Panc1 (cell line): ENCODE results near the gene HOMER2. TPM values are rescaled to one million over a fixed set of nuclear protein-coding genes. Genes with fewer than 3 reads are reported as not detected.
A peak's percentile ranks its signal among the peaks of the same experiment; 100 is the strongest.

ENCODE experiments used
- ATAC-seq: fragments of 200-7000 bp; cut with Tn5 transposase; 2 replicates; pipeline ENCODE4 v1.9.1; 2020; ENCODE audit warnings: mild to moderate bottlenecking, moderate library complexity
- BruUV-seq: library from RNA; stranded (reverse); fragments of 400-500 nt; replicated peaks from 2 replicates; lab custom pipeline; 2021; lab: Mats Ljungman, UMichigan
- CTCF ChIA-PET: fragments of 300-600 bp; sonication (Branson Sonifier 250); formaldehyde crosslinking; loops from one replicate; lab custom pipeline; 2022; ENCODE audit warnings: antibody characterized with exemption; lab: Charles Lee
- POLR2A ChIA-PET: fragments of 300-600 bp; sonication (Branson Sonifier 250); formaldehyde crosslinking; loops from one replicate; lab custom pipeline; 2022; ENCODE audit warnings: antibody characterized with exemption; lab: Charles Lee
- DNase-seq: peaks from one replicate; pipeline ENCODE4 v3.0.0-alpha.2; 2010; ENCODE audit warnings: low read depth, low spot score
- H3K27ac ChIP-seq: 2 replicates; pipeline ENCODE4 v1.5.1; 2011; ENCODE audit warnings: mild to moderate bottlenecking, low read length, inconsistent platforms
- H3K27me3 ChIP-seq: fragments of 200-500 bp; sonication (Bioruptor generic); 2 replicates; pipeline ENCODE4 v1.6.0; 2014; ENCODE audit warnings: low read length, inconsistent platforms; ENCODE audit not compliant: control insufficient read depth, insufficient read depth
- H3K36me3 ChIP-seq: fragments of 200-500 bp; sonication (Bioruptor generic); 2 replicates; pipeline ENCODE4 v1.5.1; 2014; ENCODE audit warnings: inconsistent platforms, mild to moderate bottlenecking, low read length, moderate library complexity; ENCODE audit not compliant: control insufficient read depth, insufficient read depth
- H3K4me1 ChIP-seq: 2 replicates; pipeline ENCODE4 v1.5.1; 2011; ENCODE audit warnings: inconsistent platforms, mild to moderate bottlenecking, low read length, moderate library complexity; ENCODE audit not compliant: control insufficient read depth, insufficient read depth
- H3K4me3 ChIP-seq, 2 experiments: 2 replicates each; pipeline ENCODE4 v1.5.1; 2011 to 2012; ENCODE audit warnings: low read depth in 2 of 2, low read length in 2 of 2, mild to moderate bottlenecking in 2 of 2, inconsistent platforms in 1 of 2, moderate library complexity in 1 of 2
- H3K9me3 ChIP-seq: fragments of 200-500 bp; sonication (Bioruptor generic); 2 replicates; pipeline ENCODE4 v1.5.1; 2014; ENCODE audit warnings: low read depth, mild to moderate bottlenecking, inconsistent platforms, low read length, moderate library complexity; ENCODE audit not compliant: control insufficient read depth, insufficient read depth
- POLR2AphosphoS5 ChIP-seq: IDR thresholded peaks from 2 replicates; pipeline ENCODE4 v1.6.1; 2012; ENCODE audit warnings: mild to moderate bottlenecking, low read depth, low read length, moderate library complexity
- REST ChIP-seq, 2 experiments: IDR thresholded peaks; 2 replicates each; pipeline ENCODE4 v1.6.1; 2011 to 2012; ENCODE audit warnings: low read depth in 2 of 2, control low read depth in 1 of 2, low read length in 1 of 2, mild to moderate bottlenecking in 1 of 2, moderate library complexity in 1 of 2; ENCODE audit not compliant: insufficient read depth in 1 of 2
- SIN3A ChIP-seq: IDR thresholded peaks from 2 replicates; pipeline ENCODE4 v1.6.1; 2012; ENCODE audit warnings: low read depth, mild to moderate bottlenecking, low read length, moderate library complexity, borderline replicate concordance; ENCODE audit not compliant: insufficient read depth
- TCF7L2 ChIP-seq: IDR thresholded peaks from 2 replicates; pipeline ENCODE4 v1.6.1; 2011; ENCODE audit warnings: mild to moderate bottlenecking, low read depth, low read length, inconsistent platforms
- in situ Hi-C: cut with HindIII; loops from 2 replicates; pipeline ENCODE4 v1.10.0; 2016; ENCODE audit warnings: low sequenced_read_pairs, low pct_unique_long_range_greater_than_20kb
- intact Hi-C: fragments of 100-400 bp; cut with micrococcal nuclease; formaldehyde crosslinking; loops from one replicate; pipeline ENCODE4 v1.10.0; 2022; ENCODE audit not compliant: unreplicated experiment
- total RNA-seq: library from RNA; stranded (reverse); gene quantifications from one replicate; pipeline ENCODE4 v1.2.1, GENCODE V29; 2021; ENCODE audit not compliant: unreplicated experiment
- TF ChIP-seq, protein P1 (sequence below): fragments of 450-650 bp; IDR thresholded peaks from 2 replicates; pipeline ENCODE4 v1.5.1; 2017; ENCODE audit warnings: mild to moderate bottlenecking

The HOMER2 gene
- total RNA-seq, 1 experiment from 2014 or later: 35.9 TPM

DNA sequence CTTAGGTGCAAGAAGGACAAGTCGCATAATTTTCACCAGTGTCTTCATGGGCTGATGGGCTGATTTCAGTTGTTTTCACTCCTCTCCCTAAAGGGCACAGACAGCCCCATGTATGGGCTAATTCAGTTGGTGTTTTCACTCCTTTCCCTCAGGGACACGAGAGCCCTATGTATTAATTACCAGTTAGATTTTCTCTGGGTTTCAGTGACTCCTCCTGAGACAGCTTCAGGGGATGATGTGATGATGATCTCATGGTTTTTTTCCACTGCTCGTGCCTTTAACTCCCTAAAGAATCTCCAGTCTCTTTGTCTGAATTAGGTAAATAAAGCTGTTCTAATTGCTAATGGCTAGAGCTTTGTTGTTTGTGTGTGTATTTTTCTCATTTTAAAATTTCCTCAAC lies 43.4 kb upstream of the HOMER2 start:
- CTCF ChIA-PET: no interaction called here
- H3K27me3 ChIP-seq: no peaks in the 10 kb centered on the region
- intact Hi-C loops (no loop called here), in situ Hi-C loops (no loop called here)
- no peak overlapping the region for H3K4me3 ChIP-seq
- no peaks in the 10 kb centered on the region for H3K9me3 ChIP-seq
- TF ChIP-seq TCF7L2: no peak
- 0 out of 2 replicates have a peak, but pooled peaks have one; percentile 46 for ATAC-seq
- no peaks in the 10 kb centered on the region for H3K36me3 ChIP-seq
- no peak for DNase-seq
- POLR2A ChIA-PET: no interaction called here
- H3K4me1 ChIP-seq: no peaks in the 10 kb centered on the region
- no TSS peak for BruUV-seq
- no peak overlapping the region for H3K27ac ChIP-seq

DNA sequence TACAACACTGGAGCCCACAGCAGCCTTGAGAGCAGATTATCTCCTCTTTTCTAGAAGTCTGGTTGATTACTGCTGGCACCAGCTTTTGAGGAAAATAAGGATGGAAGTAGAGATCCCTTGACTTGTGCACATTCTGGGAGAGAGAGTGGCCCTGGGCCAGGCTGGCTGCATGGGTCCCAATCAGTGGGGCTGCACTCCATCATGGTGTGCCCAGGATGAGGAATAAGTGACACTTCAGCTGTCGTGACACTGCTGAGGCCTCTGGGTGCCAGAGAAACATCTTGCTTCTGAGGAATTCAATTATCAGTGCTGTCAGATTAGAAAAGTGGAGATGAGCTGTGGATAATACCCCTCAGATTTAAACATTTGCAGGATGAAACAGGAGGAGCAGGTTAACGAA lies 42.6 kb upstream of the HOMER2 start:
- H3K4me3 ChIP-seq: no peak overlapping the region
- intact Hi-C loops: no loop called here
- H3K36me3 ChIP-seq: peaks cover 4% of the 10 kb centered on the region
- in situ Hi-C loops: no loop called here
- no peaks in the 10 kb centered on the region for H3K4me1 ChIP-seq
- DNase-seq: no peak
- H3K9me3 ChIP-seq: no peaks in the 10 kb centered on the region
- H3K27me3 ChIP-seq: no peaks in the 10 kb centered on the region
- CTCF ChIA-PET: no interaction called here
- BruUV-seq: no TSS peak
- no peak for ATAC-seq
- POLR2A ChIA-PET: no interaction called here
- H3K27ac ChIP-seq: no peak overlapping the region
- TF ChIP-seq TCF7L2 (no peak), REST (IDR thresholded peaks at IDR 0.05; ENCODE audit: insufficient read depth in 1 of 2, low read depth in 2 of 2, low read length in 1 of 2) (no peak), POLR2AphosphoS5 (no peak), SIN3A (no peak)
- TF ChIP-seq, protein P1, sequence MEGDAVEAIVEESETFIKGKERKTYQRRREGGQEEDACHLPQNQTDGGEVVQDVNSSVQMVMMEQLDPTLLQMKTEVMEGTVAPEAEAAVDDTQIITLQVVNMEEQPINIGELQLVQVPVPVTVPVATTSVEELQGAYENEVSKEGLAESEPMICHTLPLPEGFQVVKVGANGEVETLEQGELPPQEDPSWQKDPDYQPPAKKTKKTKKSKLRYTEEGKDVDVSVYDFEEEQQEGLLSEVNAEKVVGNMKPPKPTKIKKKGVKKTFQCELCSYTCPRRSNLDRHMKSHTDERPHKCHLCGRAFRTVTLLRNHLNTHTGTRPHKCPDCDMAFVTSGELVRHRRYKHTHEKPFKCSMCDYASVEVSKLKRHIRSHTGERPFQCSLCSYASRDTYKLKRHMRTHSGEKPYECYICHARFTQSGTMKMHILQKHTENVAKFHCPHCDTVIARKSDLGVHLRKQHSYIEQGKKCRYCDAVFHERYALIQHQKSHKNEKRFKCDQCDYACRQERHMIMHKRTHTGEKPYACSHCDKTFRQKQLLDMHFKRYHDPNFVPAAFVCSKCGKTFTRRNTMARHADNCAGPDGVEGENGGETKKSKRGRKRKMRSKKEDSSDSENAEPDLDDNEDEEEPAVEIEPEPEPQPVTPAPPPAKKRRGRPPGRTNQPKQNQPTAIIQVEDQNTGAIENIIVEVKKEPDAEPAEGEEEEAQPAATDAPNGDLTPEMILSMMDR: no peak

DNA sequence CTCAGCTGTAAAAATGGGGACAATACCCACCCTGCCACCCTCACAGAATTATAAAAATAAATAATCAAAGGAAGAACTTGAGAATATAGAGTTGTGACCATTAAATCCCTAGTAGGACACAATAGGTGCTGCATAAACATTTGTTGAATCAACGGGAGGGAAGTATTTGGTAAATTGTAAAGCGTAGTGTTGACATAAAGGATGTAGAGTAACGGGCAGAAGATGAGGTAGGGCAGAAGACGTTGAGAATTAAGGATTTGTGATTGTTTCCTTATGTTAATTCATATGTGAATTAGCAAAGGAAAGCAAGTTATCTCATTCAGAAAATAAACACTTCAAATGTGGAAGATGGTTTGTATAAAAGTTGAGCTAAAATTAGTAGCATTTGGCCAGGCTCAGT lies 40.6 kb upstream of the HOMER2 start:
- no peak for DNase-seq
- intact Hi-C loops: no loop called here
- in situ Hi-C loops: no loop called here

More for the DNA sequence above, 40.6 kb upstream of the HOMER2 start:
- CTCF ChIA-PET: interaction anchor here (0.7 to 1.7 kb wide), 2 partner anchors 26 to 144 kb away, joined by 5 read pairs; no protein-coding TSS in a partner anchor
- Histone ChIP-seq H3K36me3 (peaks cover 10% of the 10 kb centered on the region), H3K4me3 (no peak overlapping the region), H3K9me3 (no peaks in the 10 kb centered on the region), H3K27ac (no peak overlapping the region), H3K27me3 (no peaks in the 10 kb centered on the region), H3K4me1 (no peaks in the 10 kb centered on the region)
- no peak for ATAC-seq
- BruUV-seq: no TSS peak
- TF ChIP-seq POLR2AphosphoS5: no peak
- TF ChIP-seq, protein P1: no peak
- no peak for TF ChIP-seq SIN3A
- no peak for TF ChIP-seq TCF7L2
- no peak for TF ChIP-seq REST (IDR thresholded peaks at IDR 0.05; ENCODE audit: insufficient read depth in 1 of 2, low read depth in 2 of 2, low read length in 1 of 2)
- POLR2A ChIA-PET: no interaction called here
